B cell (primary cell): Measurements from ENCODE around the gene URAD. TPM values are rescaled to one million over a fixed set of nuclear protein-coding genes. Genes with fewer than 3 reads are reported as not detected.

ENCODE experiments used
- ATAC-seq: fragments of 200-7000 bp; cut with Tn5 transposase; one replicate; pipeline ENCODE4 v1.10.0; 2021; ENCODE audit warnings: low read depth, mild to moderate bottlenecking, moderate number of reproducible peaks, moderate library complexity
- CTCF ChIA-PET: fragments of 350-600 bp; sonication (Branson Sonifier 250); formaldehyde crosslinking; loops from one replicate; lab custom pipeline; 2021; ENCODE audit warnings: antibody characterized with exemption, inconsistent platforms; lab: Charles Lee
- POLR2A ChIA-PET: fragments of 350-600 bp; sonication (Branson Sonifier 250); formaldehyde crosslinking; loops from one replicate; lab custom pipeline; 2021; ENCODE audit warnings: antibody characterized with exemption; lab: Charles Lee
- DNase-seq: peaks from one replicate; pipeline ENCODE4 v3.0.0; 2013
- H2AFZ ChIP-seq: 2 replicates; pipeline ENCODE4 v1.6.1; 2012; ENCODE audit warnings: mild to moderate bottlenecking, low read depth, low read length; ENCODE audit not compliant: insufficient read depth, poor library complexity, severe bottlenecking
- H3K27ac ChIP-seq, 2 donors: 1 replicate in 1 of 2; 2 replicates in 1 of 2; pipeline ENCODE4 v1.5.1; 2012 to 2013; ENCODE audit warnings: low read length in 2 of 2, mild to moderate bottlenecking in 2 of 2, moderate library complexity in 1 of 2
- H3K27me3 ChIP-seq, 4 experiments: fragments of 200-600 bp in 1 of 4; sonication (generic) in 1 of 4; replicated peaks in 1 of 4; 1 replicate in 2 of 4; 2 replicates in 2 of 4; pipeline versions ENCODE4 v1.6.1 to v1.7.0; 2013 to 2016; ENCODE audit warnings: low read length in 3 of 4, mild to moderate bottlenecking in 2 of 4, mixed read lengths in 1 of 4, moderate library complexity in 1 of 4; ENCODE audit not compliant: insufficient read depth in 4 of 4, control insufficient read depth in 3 of 4; ENCODE audit errors: control extremely low read depth in 1 of 4
- H3K36me3 ChIP-seq, 2 experiments: replicated peaks in 1 of 2; 1 replicate in 1 of 2; 2 replicates in 1 of 2; pipeline versions ENCODE4 v1.6.1 to v1.7.1; 2013; ENCODE audit warnings: low read length in 1 of 2; ENCODE audit not compliant: insufficient read depth in 2 of 2, control insufficient read depth in 1 of 2; ENCODE audit errors: control extremely low read depth in 1 of 2, extremely low read depth in 1 of 2
- H3K4me1 ChIP-seq, 2 donors: fragments of 200-600 bp in 1 of 2; sonication (generic) in 1 of 2; 1 replicate in 1 of 2; 2 replicates in 1 of 2; pipeline versions ENCODE4 v1.5.1 to v1.6.1; 2013 to 2017; ENCODE audit warnings: low read length in 2 of 2; ENCODE audit not compliant: control insufficient read depth in 2 of 2, insufficient read depth in 2 of 2
- H3K4me2 ChIP-seq: replicated peaks from 2 replicates; pipeline ENCODE3; 2012; ENCODE audit warnings: mild to moderate bottlenecking, low read depth, low read length; ENCODE audit not compliant: poor library complexity, severe bottlenecking
- H3K4me3 ChIP-seq, 5 experiments: fragments of 200-600 bp in 1 of 5; sonication (generic) in 1 of 5; 1 replicate in 3 of 5; 2 replicates in 2 of 5; pipeline versions ENCODE4 v1.5.1 to v1.7.0; 2011 to 2016; ENCODE audit warnings: low read length in 4 of 5, mild to moderate bottlenecking in 4 of 5, low read depth in 2 of 5, control low read depth in 1 of 5, moderate library complexity in 1 of 5; ENCODE audit not compliant: insufficient read depth in 1 of 5; ENCODE audit errors: control extremely low read depth in 1 of 5, extremely low read depth in 1 of 5
- H3K79me2 ChIP-seq: fragments of 200-600 bp; sonication (generic); one replicate; pipeline ENCODE4 v1.6.0; 2016; ENCODE audit warnings: low read length; ENCODE audit not compliant: control insufficient read depth, insufficient read depth
- H3K9ac ChIP-seq: fragments of 200-600 bp; sonication (generic); 2 replicates; pipeline ENCODE4 v1.6.1; 2017; ENCODE audit warnings: mild to moderate bottlenecking, low read length, moderate library complexity
- H3K9me3 ChIP-seq, 3 donors: one replicate each; pipeline versions ENCODE4 v1.6.1 to v1.7.1; 2013; ENCODE audit warnings: low read length in 2 of 3; ENCODE audit not compliant: control insufficient read depth in 2 of 3, insufficient read depth in 1 of 3; ENCODE audit errors: control extremely low read depth in 1 of 3
- H4K20me1 ChIP-seq: 2 replicates; pipeline ENCODE4 v1.6.0; 2012; ENCODE audit warnings: mild to moderate bottlenecking, low read length; ENCODE audit not compliant: insufficient read depth, control insufficient read depth, poor library complexity, severe bottlenecking
- H3K27ac Mint-ChIP-seq: one replicate; pipeline ENCODE4 v1.8.0; 2021; ENCODE audit warnings: mixed read lengths
- H3K27me3 Mint-ChIP-seq: one replicate; pipeline ENCODE4 v1.8.0; 2021; ENCODE audit warnings: mixed read lengths
- H3K4me1 Mint-ChIP-seq: one replicate; pipeline ENCODE4 v1.8.0; 2021; ENCODE audit warnings: mixed read lengths
- H3K4me3 Mint-ChIP-seq: one replicate; pipeline ENCODE4 v1.8.0; 2021; ENCODE audit warnings: mixed read lengths
- H3K9me3 Mint-ChIP-seq: one replicate; pipeline ENCODE4 v1.8.0; 2022; ENCODE audit warnings: mixed read lengths; ENCODE audit not compliant: insufficient read depth
- EZH2 ChIP-seq: IDR thresholded peaks from 2 replicates; pipeline ENCODE4 v1.6.1; 2012; ENCODE audit warnings: borderline replicate concordance, low read depth, mild to moderate bottlenecking, moderate library complexity, low read length; ENCODE audit not compliant: insufficient read depth, poor library complexity, severe bottlenecking
- WGBS: methylation state at CpG from one replicate; pipeline ENCODE4 v1.1.5; 2013; ENCODE audit warnings: missing lambda C conversion rate; ENCODE audit not compliant: insufficient coverage; 5-methylcytosine and 5-hydroxymethylcytosine counted together
- intact Hi-C: fragments of 100-400 bp; cut with micrococcal nuclease; formaldehyde crosslinking; loops from one replicate; pipeline ENCODE4 v1.10.0; 2022
- polyA plus RNA-seq: library from polyadenylated mRNA; depleted of rRNA; stranded (reverse); fragments of >200 nt; gene quantifications from 2 replicates; pipeline ENCODE4 v1.2.3, GENCODE V29; 2012
- total RNA-seq, 2 donors: library from RNA; stranded (reverse); fragments of 120-200 nt in 1 of 2; gene quantifications; 1 replicate in 1 of 2; 2 replicates in 1 of 2; pipeline versions ENCODE4 v1.2.3 to v1.2.4, GENCODE V29; 2013 to 2022
- TF ChIP-seq, protein P1 (sequence below): fragments of 200-600 bp; IDR thresholded peaks from one replicate; pipeline ENCODE4 v1.8.0; 2022; ENCODE audit warnings: antibody characterized with exemption, mild to moderate bottlenecking

The URAD gene
- total and polyA plus RNA-seq, 2 donors (not counting 1 experiment from before 2014, with no cell fraction given): not detected

- no CpG with 5 or more reads among the region's 1 CpG for WGBS
- CTCF ChIA-PET: interaction anchor here (1.1 kb wide), 1 partner anchor 116 kb away, joined by 4 read pairs; no protein-coding TSS in a partner anchor
- peaks cover 39% of the 10 kb centered on the region for H3K27me3 Mint-ChIP-seq
- peaks cover 0 to 7% (median 5%) of the 10 kb centered on the region in 3 donors for H3K9me3 ChIP-seq
- POLR2A ChIA-PET: no interaction called here
- no peak for TF ChIP-seq EZH2
- TF ChIP-seq, protein P1, sequence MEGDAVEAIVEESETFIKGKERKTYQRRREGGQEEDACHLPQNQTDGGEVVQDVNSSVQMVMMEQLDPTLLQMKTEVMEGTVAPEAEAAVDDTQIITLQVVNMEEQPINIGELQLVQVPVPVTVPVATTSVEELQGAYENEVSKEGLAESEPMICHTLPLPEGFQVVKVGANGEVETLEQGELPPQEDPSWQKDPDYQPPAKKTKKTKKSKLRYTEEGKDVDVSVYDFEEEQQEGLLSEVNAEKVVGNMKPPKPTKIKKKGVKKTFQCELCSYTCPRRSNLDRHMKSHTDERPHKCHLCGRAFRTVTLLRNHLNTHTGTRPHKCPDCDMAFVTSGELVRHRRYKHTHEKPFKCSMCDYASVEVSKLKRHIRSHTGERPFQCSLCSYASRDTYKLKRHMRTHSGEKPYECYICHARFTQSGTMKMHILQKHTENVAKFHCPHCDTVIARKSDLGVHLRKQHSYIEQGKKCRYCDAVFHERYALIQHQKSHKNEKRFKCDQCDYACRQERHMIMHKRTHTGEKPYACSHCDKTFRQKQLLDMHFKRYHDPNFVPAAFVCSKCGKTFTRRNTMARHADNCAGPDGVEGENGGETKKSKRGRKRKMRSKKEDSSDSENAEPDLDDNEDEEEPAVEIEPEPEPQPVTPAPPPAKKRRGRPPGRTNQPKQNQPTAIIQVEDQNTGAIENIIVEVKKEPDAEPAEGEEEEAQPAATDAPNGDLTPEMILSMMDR: no peak
- no peak overlapping the region for H3K27ac ChIP-seq
- no peaks in the 10 kb centered on the region for H3K36me3 ChIP-seq
- H4K20me1 ChIP-seq: no peaks in the 10 kb centered on the region
- no peak overlapping the region for H2AFZ ChIP-seq
- no peak overlapping the region for H3K9ac ChIP-seq
- no peaks in the 10 kb centered on the region for H3K4me1 Mint-ChIP-seq
- no peak overlapping the region for H3K4me3 ChIP-seq
- no peak overlapping the region for H3K4me2 ChIP-seq
- peaks cover 6% of the 10 kb centered on the region for H3K9me3 Mint-ChIP-seq
- H3K4me1 ChIP-seq: no peaks in the 10 kb centered on the region
- H3K79me2 ChIP-seq: no peaks in the 10 kb centered on the region
- peaks cover 0 to 5% (median 0%) of the 10 kb centered on the region in 4 experiments for H3K27me3 ChIP-seq
- DNase-seq (no peak), ATAC-seq (no peak)
- H3K4me3 Mint-ChIP-seq: no peak overlapping the region
- intact Hi-C loops: no loop called here
- H3K27ac Mint-ChIP-seq: no peak overlapping the region
Measured at GRCh38 chr13:27942972-27943371, 45.5 kb downstream of the URAD start.

DNA sequence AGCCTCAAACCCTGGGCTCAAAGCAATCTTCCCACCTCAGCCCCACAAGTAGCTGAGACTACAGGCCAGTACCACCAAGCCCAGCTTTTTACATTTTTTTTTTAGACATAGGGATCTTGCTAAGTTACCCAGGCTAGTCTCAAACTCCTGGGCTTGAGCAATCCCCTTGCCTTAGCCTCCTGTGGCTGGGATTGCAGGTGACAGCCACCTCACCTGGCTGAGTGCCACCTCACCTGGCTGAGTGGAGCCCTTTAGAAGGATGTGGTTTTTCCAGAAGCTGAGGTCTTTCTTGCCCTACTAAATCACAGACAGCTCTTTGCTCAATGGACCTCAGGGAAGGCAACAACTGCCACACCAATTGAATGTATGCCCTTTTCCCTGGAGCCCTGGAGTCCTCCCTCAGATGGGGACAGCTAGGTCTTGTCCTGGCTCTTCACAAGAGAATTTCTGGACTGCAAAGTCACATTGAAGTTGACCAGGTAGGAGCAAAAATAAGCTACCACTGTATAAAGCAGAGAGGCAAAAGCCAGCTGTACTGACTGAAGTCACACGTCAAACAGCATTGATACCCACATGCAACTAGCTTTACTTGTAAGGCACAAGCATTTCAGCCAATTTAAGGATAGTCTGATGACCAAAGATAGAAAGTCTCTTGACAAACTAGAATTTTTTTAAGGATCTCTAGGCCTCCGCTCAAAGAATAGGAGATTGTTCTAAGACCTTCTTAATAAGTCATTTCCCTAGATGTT is 54.7 kb downstream of the URAD start:
- Mint-ChIP-seq H3K4me1 (peaks cover 3% of the 10 kb centered on the region), H3K9me3 (no peaks in the 10 kb centered on the region), H3K4me3 (no peak overlapping the region), H3K27me3 (peaks cover 39% of the 10 kb centered on the region), H3K27ac (no peak overlapping the region)
- no peak overlapping the region for H3K4me2 ChIP-seq
- H4K20me1 ChIP-seq: no peaks in the 10 kb centered on the region
- H3K9ac ChIP-seq: no peak overlapping the region
- no peaks in the 10 kb centered on the region for H3K79me2 ChIP-seq
- no peak overlapping the region for H3K27ac ChIP-seq
- WGBS: no CpG with 5 or more reads among the region's 2 CpGs
- H3K9me3 ChIP-seq: peaks cover 1 to 6% (median 4%) of the 10 kb centered on the region in 3 donors
- no peak for TF ChIP-seq EZH2
- TF ChIP-seq, protein P1: no peak
- H3K36me3 ChIP-seq: no peaks in the 10 kb centered on the region
- ATAC-seq (no peak), DNase-seq (no peak)
- H3K4me1 ChIP-seq: peaks cover 4 to 9% of the 10 kb centered on the region in 2 donors
- ChIA-PET POLR2A (no interaction called here), CTCF (interaction anchor here (1.0 to 1.3 kb wide), 3 partner anchors 26 to 572 kb away, joined by 3 read pairs; no protein-coding TSS in a partner anchor)
- H2AFZ ChIP-seq: no peak overlapping the region
- intact Hi-C loops: no loop called here
- H3K27me3 ChIP-seq: peaks cover 0 to 34% (median 27%) of the 10 kb centered on the region in 4 experiments
- no peak overlapping the region for H3K4me3 ChIP-seq
